HG03108 (cell line): ENCODE measurements around the gene ADGRE2.
A peak's percentile ranks its signal among the peaks of the same experiment; 100 is the strongest.

Experiments used
- ATAC-seq: cut with Tn5 transposase; IDR thresholded peaks from one replicate; pipeline ENCODE4 v1.9.1; 2021; ENCODE audit warnings: moderate library complexity; ENCODE audit not compliant: unreplicated experiment

ADGRE2 gene

DNA sequence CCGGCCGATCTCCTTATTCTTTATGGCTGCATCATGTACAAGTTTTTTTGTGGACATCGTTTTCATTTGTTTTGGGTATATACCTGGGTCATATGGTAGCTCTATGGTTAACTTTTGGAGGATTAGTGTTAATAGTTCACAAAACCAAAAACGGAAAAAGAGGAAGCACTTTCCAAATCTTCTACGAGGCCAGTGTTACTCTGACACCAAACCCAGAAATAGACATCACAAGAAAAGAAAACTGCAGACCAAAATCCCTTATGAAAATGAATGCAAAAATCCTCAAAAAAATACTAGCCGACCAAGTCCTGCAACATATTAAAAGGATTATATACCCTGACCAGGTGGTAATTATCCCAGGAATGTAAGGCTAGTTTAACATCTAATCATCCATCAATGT is 29.8 kb downstream of the ADGRE2 start:
- no peak for ATAC-seq

DNA sequence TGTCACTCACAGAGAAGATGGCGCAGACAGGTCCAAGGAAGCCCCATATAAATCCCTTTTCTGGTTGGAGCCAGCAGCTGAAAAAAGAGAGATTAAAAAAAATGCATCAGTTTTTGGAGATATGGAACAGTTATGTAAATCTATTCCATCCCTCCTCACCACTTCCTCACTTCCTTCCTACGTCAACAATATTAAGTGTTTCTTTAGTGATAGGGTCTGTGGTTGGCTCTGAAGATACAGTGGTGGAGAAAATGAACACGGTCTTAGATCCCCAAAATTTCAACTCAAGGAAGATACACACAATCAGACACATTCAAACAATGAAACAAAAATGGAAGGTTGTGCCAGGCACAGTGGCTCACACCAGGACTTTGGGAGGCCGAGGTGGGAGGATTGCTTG is 31.5 kb downstream of the ADGRE2 start:
- ATAC-seq: no peak

DNA sequence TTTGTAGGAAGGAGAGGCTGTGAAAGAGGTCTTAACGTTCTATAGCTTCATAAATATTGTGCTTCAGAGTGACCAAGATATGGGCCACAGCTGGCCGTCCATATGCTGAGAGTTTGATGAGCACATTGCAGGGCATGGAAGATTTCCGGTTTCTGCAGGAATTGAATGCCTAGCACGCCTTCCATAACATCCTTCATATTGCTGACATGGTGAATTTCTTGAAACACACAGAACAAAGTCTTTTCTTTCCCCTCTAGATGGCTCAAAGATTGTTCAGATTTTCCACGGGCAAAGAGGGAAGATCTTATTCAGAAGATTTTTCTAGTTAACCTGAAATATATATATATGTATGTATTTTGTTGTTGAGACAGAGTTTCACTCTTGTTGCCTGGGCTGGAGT is 42.4 kb downstream of the ADGRE2 start:
- no peak for ATAC-seq

DNA sequence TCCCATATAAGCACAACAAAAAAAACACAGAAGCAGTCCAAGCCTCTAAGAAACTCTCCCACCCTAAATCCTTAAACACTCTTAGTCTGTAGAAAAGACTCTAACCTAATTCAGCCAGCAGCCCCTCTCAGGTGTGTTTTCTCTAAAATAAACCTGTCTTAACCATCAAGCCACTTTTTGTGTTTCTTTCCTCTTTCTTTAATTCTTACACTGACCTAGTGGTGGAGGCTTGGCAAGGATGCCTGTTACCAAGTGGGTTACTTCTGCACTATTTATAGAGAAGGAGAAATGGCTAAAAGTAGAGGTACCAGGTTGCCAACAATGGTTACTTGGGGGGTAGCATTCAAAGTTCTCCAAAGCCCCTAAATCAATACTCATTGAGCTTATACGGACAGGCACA is 44.8 kb downstream of the ADGRE2 start:
- no peak for ATAC-seq

DNA sequence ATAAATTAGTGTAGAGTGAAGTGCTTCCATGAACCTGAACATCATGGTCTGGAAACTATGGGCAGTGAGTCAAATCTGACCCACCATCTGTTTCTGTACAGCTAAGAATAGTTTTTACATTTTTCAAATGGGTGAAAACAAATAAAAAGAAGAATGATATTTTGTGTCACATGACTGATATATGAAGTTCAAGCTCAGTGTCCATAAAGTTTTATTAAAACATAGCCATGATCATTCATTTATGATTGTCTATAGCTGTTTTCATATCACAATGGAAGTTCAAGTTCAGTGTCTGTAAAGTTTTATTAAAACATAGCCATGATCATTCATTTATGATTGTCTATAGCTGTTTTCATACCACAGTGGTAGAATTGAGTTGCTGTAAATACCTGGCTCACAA is 45.9 kb downstream of the ADGRE2 start:
- no peak for ATAC-seq

DNA sequence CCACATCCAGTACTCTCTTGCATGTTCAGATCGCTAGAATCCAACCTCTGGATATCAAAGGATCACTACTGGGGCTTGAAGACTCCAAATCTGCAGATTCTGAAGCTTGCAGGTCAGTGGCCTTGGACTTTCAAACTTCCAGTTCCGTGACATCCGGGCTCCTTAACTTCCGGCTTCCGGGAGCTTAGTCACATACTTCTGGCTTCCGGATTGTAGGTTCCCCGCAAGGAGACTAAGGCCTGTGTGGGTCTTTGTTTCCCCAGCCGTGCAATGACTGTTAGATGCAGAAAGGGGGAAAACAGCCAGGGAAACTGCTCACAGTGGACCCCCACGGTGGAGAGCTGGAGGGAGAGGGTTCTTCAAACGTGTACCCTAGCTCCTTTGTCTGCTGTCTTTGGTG is 47.2 kb downstream of the ADGRE2 start:
- no peak for ATAC-seq

DNA sequence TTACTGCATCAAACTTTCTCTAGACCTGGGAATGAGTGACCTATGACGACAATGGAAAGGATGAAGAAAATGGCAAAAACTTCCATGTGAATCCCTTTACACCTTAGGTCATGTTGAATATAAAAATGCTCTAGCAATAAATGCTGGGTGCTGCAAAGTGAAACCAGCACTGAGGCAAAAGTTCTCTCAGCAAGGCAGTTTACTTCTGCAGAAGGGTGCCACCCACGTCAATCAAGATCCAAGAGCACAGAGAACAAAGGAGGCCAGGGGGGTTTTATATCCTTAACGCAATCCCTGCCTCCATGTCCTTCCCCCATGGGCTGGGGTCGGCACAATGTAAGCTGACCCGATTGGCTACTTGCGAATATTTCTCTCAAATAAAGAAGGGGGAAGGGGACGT is 49.8 kb downstream of the ADGRE2 start:
- ATAC-seq: no peak

DNA sequence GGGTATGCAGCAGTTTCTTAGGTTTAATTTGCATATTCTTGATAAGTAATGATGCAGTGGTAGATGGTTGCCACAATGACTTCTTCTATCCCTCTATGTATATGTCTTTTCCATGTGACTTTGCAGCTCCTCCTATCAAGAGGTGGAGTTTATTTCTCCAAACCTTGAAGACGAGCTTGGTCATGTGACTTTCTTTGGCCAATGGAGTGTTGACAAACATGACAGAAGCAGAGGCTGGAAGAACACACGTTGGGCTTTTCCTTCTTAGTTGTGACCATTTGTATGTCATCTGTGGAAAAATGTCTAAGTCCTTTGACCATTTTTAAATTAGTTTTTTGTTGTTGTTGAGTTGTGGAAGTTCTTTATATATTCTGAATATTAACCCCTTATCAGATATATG is 56.2 kb downstream of the ADGRE2 start:
- no peak for ATAC-seq

DNA sequence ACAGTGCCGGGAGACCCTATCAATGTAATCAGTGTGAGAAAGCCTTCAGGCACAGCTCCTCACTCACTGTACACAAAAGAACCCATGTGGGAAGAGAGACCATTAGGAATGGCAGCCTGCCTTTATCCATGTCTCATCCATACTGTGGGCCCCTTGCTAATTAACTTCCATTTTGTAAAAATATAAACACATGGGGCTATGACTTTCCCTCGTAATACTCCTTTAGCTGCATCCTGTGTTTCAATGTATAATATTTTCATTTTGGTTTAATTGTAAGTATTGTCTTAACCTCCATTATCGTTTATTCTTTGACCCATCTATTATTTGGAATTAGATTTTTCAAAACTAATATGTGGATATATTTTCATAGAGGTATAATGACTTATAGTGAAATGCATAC is 59.2 kb downstream of the ADGRE2 start:
- no peak for ATAC-seq

DNA sequence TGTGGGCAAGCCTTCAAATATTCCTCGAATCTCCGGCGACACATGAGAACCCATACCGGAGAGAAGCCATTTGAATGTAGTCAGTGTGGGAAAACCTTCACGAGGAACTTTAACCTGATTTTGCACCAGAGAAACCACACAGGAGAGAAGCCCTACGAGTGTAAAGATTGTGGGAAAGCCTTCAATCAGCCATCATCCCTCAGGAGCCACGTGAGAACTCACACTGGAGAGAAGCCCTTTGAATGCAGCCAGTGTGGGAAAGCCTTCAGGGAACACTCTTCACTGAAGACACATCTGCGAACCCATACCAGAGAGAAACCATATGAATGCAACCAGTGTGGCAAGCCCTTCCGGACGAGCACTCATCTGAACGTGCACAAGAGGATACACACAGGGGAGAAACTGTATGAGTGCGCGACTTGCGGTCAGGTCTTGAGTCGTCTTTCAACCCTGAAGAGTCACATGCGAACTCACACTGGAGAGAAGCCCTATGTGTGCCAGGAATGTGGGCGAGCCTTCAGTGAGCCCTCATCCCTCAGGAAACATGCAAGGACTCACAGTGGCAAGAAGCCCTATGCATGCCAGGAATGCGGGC is 59.7 kb downstream of the ADGRE2 start:
- no peak for ATAC-seq

DNA sequence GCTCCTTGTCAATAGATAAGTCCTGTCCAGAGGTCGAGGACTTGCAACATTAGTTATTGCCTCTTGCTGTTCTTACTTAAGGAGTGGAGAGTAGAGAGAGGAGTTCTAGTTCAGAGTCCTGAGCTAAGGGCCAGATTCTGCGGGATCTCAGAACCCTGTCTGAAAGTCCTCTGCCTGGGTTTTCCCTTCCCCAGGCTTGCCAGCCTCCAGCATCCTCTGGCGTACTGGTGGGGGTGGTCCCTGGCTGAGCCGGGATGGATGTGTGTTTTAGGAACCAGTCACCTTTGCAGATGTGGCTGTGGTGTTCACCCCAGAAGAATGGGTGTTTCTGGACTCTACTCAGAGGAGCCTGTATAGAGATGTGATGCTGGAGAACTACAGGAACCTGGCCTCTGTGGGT is 62.5 kb downstream of the ADGRE2 start:
- ATAC-seq: no peak

DNA sequence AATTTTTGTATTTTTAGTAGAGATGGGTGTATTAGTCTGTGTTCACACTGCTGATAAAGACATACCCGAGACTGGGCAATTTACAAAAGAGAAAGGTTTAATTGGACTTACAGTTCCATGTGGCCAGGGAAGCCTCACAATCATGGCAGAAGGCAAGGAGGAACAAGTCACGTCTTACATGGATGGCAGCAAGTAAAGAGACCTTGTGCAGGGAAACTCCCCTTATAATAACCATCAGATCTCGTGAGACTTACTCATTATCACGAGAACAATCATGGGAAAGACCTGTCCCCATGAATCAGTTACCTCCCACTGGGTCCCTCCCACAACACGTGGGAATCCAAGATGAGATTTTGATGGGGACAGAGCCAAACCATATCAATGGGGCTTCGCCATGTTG is 73.9 kb downstream of the ADGRE2 start:
- no peak for ATAC-seq

DNA sequence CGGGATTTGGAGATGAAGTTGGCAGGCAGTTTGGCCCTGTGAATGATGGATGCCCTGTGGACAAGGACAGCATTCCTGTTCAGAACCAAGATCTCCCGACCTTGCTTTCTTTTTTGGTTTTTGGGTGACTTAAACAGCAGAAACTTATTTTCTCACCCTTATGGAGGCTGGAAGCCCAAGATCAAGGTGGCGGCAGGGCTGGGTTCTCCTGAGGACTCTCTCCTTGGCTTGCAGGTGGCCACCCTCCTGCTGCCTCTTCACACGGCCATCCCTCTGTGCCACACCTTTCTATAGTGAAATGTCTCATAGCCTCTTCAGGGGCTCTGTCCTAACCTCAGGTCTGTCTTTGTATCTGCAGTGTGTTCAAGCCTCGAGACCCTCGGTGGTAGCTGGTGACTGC is 74.5 kb downstream of the ADGRE2 start:
- no peak for ATAC-seq

DNA sequence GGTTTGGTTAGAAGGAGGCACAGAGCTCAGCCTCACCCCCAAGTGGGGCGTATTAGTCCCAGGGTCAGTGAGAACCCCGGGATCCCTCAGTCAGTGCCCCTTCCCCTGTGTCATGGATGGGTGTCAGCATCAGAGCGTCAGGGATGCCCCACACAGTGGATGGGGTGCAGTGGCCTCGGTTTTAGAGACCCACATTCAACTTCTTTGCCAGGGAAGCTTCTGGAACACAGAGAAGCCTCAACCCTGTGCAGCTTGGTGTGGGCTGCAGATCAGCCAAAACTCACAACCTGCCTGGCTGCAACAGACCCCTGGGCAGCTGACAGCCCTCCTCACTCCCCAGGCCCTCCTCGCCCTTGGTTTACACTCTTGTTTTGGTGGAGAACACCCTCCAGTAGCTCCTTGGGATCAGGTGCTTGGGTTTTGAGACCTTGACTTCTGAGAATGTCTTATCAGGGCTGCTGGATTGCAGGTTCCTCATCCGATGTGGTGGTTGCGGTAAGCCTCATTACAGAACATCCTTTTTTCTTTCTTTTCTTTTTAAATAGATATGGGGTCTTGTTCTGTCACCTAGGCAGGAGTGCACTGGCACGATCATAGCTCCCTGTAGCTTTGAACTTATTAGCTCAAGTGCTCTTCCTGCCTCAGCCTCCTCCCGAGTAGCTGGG is 77.5 kb downstream of the ADGRE2 start:
- ATAC-seq: no peak

DNA sequence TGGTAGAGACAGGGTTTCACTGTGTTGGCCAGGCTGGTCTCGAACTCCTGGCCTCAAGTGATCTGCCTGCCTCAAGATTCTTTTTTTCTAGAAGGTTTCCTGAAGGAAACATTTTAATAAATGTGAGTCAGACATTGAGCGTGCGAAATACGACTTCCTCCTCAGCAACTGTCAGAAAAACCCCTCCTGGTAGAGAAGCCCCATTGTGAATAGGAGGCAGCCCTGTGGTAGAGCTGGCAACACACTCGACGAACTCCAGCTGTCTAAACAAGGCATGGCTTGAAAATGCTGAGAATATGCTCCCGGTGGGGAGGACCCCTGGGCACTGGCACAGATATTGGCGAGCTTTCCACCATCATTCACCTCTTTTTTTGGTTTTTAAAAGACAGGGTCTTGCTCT is 78.7 kb downstream of the ADGRE2 start:
- ATAC-seq: no peak

DNA sequence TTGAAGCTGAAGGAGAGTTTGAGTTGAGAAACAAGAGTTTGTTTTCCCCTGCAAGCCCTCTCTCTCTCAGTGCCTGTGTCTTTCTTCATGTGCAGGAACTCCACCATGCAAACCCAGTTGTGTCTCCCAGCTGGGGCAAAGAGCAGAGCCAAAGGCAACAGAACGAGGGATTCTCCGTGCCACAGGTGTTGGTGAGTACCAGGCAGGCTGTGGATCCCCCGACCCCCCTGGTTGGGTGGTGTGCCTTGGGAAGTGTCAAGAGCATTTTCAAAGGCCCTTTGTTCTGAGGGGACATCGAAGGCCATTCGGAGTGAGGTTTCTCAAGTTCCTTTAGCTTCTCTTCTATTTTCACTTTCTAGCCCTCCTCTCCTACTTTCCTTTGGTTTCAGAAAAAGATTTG is 82.9 kb downstream of the ADGRE2 start:
- ATAC-seq: no peak

DNA sequence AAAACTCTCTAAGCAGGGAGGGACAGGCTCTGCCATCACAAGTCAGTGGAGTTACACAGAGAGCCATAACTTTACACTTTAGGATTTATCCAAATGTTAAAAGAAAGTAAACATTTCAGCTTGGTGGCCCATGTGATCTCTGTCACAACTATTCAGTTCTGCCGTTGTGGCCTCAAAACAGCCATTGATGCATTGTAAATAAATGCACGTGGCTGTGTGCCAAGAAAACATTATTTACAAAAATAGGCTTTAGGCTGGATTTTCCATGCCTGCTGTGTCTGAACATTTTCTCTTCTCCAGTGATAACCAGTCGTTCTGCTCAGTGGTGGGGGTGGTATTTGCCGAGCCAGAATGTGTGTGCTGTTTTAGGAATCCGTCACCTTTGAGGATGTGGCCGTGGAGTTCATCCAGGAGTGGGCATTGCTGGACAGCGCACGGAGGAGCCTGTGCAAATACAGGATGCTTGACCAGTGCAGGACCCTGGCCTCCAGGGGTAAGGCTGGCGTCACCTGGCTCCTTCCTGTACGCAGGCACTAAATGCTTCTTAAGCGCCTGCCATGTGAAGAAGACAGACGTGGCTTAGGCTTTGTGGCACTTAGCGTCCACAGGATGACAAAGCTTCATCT is 83.6 kb downstream of the ADGRE2 start:
- no peak for ATAC-seq

DNA sequence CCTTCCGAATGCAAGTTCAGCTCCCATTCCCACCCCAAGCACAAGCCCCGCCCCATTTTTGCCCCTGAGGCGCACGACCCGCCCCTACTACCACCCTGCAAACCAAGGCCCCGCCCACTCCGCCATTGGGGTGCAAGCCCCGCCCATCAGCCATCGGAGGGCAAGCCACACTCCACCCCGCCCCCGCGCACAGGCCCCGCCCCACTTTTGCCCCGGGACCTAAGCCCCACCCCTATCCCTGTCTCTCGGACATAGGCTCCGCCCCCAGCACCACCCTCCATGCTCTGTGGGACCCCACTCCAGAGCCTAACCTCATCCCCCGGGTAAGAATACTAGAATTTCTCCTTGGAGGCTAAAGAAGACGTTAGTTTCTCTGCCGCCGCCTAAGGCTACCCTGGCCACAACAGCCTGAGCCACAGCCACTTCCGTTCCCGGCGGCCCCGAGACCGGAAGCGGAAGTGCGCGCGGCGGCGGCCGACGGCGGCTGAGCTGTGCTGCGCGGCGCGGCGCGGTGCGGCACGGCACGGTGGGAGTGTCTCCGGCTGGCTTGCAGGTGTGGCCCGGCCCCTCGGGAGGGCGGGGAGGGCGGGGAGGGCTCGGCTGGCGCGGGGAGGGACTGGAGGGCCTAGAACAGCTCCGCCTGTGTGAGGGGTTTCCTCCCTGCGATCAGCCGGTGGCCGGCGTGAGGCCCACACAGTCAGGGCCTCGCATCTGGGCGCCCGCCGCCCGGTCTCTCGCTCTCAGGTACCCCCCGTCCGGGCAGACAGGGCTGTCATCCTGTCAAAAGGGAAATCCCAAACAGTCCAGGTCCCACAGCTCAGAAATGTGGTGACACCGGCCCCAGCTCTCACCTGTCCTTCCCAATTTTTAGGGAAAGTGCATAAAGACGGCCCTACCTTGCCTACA is 88.5 kb downstream of the ADGRE2 start, which contains the start of gene ZNF333:
TSS of gene ZNF333 (plus strand) at position 451 of the 906 bp plus-strand sequence. CDS start 3,444 bp downstream, outside the sequence.
- peak; percentile 86 for ATAC-seq

DNA sequence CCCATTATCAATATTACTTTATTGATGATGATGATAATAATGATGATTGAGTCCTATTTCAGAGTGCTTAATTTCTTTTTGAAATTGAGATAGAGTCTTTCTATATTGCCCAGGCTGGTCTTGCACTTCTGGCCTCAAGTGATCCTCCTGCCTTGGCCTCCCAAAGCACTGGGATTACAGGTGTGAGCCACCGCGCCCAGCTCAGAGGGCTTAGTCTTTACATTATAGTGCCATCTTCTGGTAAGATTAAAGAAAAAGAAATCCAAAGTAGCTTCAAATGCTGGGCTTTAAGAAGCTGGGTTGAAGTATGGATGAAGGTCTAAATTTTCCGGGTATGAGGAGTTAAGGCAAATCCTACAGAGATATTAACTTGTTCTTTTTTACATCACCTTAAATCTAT is 91.9 kb downstream of the ADGRE2 start:
- no peak for ATAC-seq

DNA sequence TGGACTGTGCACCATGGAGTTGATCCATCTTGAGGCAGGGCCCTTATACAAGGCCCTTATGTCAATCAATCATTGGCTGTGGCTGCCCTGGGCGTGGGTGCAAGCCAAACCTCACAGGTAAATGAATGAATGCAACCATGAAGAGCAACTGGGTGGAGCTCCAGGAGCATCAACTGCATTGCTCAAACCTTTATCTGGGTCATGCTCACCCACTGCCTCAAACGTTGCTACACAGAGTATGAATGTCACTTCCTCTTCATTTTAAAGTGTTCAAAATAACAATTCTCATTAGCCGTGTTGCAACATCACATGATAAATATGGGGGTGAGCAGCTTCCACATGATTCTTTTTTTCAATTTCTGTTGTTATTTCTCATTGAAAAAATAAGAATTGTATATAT is 94.9 kb downstream of the ADGRE2 start:
- no peak for ATAC-seq
